Endothelial cell of umbilical vein (primary cell): ENCODE data around the gene PALD1. TPM values are rescaled to one million over a fixed set of nuclear protein-coding genes. Genes with fewer than 3 reads are reported as not detected.

Source experiments
- BruUV-seq: library from RNA; stranded (reverse); fragments of 400-500 nt; replicated peaks from 2 replicates; lab custom pipeline; 2021; lab: Mats Ljungman, UMichigan
- CTCF ChIA-PET: fragments of 300-600, 350-600 bp; sonication (Branson Sonifier 250); formaldehyde crosslinking; loops from one replicate; lab custom pipeline; 2021; ENCODE audit warnings: antibody characterized with exemption, inconsistent platforms; lab: Charles Lee
- POLR2A ChIA-PET: fragments of 300-600, 350-600 bp; sonication (Branson Sonifier 250); formaldehyde crosslinking; loops from one replicate; lab custom pipeline; 2021; ENCODE audit warnings: antibody characterized with exemption, inconsistent platforms; lab: Charles Lee
- DNase-seq: peaks from one replicate; pipeline ENCODE4 v3.0.0-alpha.2; 2011; ENCODE audit warnings: low read depth, low spot score
- FAIRE-seq: peaks from 2 replicates; lab custom pipeline; 2011; peaks lifted over from hg19 to GRCh38; lab: Jason Lieb, UNC
- H2AFZ ChIP-seq: 2 replicates; pipeline ENCODE4 v1.6.0; 2012; ENCODE audit warnings: low read depth, low read length, control low read depth, inconsistent platforms
- H3K27ac ChIP-seq: 2 replicates; pipeline ENCODE4 v1.5.1; 2011; ENCODE audit warnings: low read depth, mild to moderate bottlenecking, control low read depth, low read length, moderate library complexity; ENCODE audit not compliant: insufficient read depth
- H3K27me3 ChIP-seq, 2 experiments: 2 replicates each; pipeline versions ENCODE4 v1.6.0 to v1.6.1; 2011; ENCODE audit warnings: low read length in 2 of 2, mixed read lengths in 1 of 2; ENCODE audit not compliant: control insufficient read depth in 2 of 2, insufficient read depth in 2 of 2
- H3K36me3 ChIP-seq, 2 experiments: 2 replicates in 1 of 2; 3 replicates in 1 of 2; pipeline ENCODE4 v1.5.1; 2011; ENCODE audit warnings: low read length in 2 of 2, mild to moderate bottlenecking in 1 of 2, moderate library complexity in 1 of 2; ENCODE audit not compliant: control insufficient read depth in 2 of 2, insufficient read depth in 2 of 2; ENCODE audit errors: extremely low read depth in 1 of 2
- H3K4me1 ChIP-seq: 3 replicates; pipeline ENCODE4 v1.5.1; 2011; ENCODE audit warnings: mild to moderate bottlenecking, low read length; ENCODE audit not compliant: control insufficient read depth, insufficient read depth; ENCODE audit errors: extremely low read depth
- H3K4me2 ChIP-seq: 2 replicates; pipeline ENCODE4 v1.6.1; 2011; ENCODE audit warnings: low read length, control low read depth, mixed read lengths; ENCODE audit not compliant: insufficient read depth
- H3K4me3 ChIP-seq, 3 experiments: fragments of 200-600 bp in 1 of 3; sonication (generic), shearing (Covaris generic) in 1 of 3; replicated peaks in 1 of 3; 2 replicates each; pipeline ENCODE4 v1.5.1; 2011 to 2016; ENCODE audit warnings: control low read depth in 3 of 3, low read length in 3 of 3, mild to moderate bottlenecking in 2 of 3, inconsistent platforms in 1 of 3, low read depth in 1 of 3, moderate library complexity in 1 of 3; ENCODE audit not compliant: insufficient read depth in 1 of 3
- H3K79me2 ChIP-seq: 2 replicates; pipeline ENCODE4 v1.6.0; 2012; ENCODE audit warnings: low read length, inconsistent platforms; ENCODE audit not compliant: control insufficient read depth, insufficient read depth
- H3K9ac ChIP-seq: replicated peaks from 2 replicates; pipeline ENCODE3; 2011; ENCODE audit warnings: low read length, control low read depth; ENCODE audit not compliant: insufficient read depth; ENCODE audit errors: extremely low read depth
- H3K9me1 ChIP-seq: replicated peaks from 3 replicates; pipeline ENCODE4 v1.6.0; 2011; ENCODE audit warnings: mild to moderate bottlenecking, low read length; ENCODE audit not compliant: control insufficient read depth, insufficient read depth; ENCODE audit errors: extremely low read depth
- H3K9me3 ChIP-seq: replicated peaks from 2 replicates; pipeline ENCODE4 v1.5.1; 2012; ENCODE audit warnings: low read length, inconsistent platforms; ENCODE audit not compliant: control insufficient read depth, insufficient read depth
- H4K20me1 ChIP-seq: replicated peaks from 2 replicates; pipeline ENCODE3; 2011; ENCODE audit warnings: mild to moderate bottlenecking, low read length; ENCODE audit not compliant: control insufficient read depth, insufficient read depth; ENCODE audit errors: extremely low read depth
- CTCF ChIP-seq, 2 donors: IDR thresholded peaks; 1 replicate in 1 of 2; 2 replicates in 1 of 2; pipeline ENCODE4 v1.5.1; 2011; ENCODE audit warnings: low read length in 2 of 2, mild to moderate bottlenecking in 2 of 2, moderate library complexity in 2 of 2, control low read depth in 1 of 2, inconsistent platforms in 1 of 2, low read depth in 1 of 2; ENCODE audit not compliant: insufficient read depth in 1 of 2; ENCODE audit errors: extremely low read depth in 1 of 2
- EZH2 ChIP-seq: IDR thresholded peaks from 2 replicates; pipeline ENCODE4 v1.6.1; 2012; ENCODE audit warnings: borderline replicate concordance, low read depth, mild to moderate bottlenecking, moderate library complexity, low read length, inconsistent platforms; ENCODE audit not compliant: severe bottlenecking
- FOS ChIP-seq: IDR thresholded peaks from 2 replicates; pipeline ENCODE4 v1.6.1; 2011; ENCODE audit warnings: mild to moderate bottlenecking, low read length, moderate library complexity, borderline replicate concordance; ENCODE audit not compliant: insufficient read depth
- GATA2 ChIP-seq: IDR thresholded peaks from 2 replicates; pipeline ENCODE4 v1.7.0; 2011; ENCODE audit warnings: low read depth, mild to moderate bottlenecking, moderate library complexity, mixed read lengths, low read length; ENCODE audit not compliant: insufficient read length, insufficient read depth
- JUN ChIP-seq: IDR thresholded peaks from 2 replicates; pipeline ENCODE4 v1.6.1; 2011; ENCODE audit warnings: borderline replicate concordance, low read depth; ENCODE audit not compliant: insufficient read length, insufficient read depth
- dilution Hi-C: fragments of 300-500 bp; cut with MboI; formaldehyde crosslinking; loops from one replicate; pipeline ENCODE4 v1.15.0; 2019; ENCODE audit warnings: low sequenced_read_pairs; ENCODE audit not compliant: extremely low pct_ligation_motif_present
- intact Hi-C: fragments of 100-400 bp; cut with micrococcal nuclease; formaldehyde crosslinking; loops from one replicate; pipeline ENCODE4 v1.10.0; 2022
- polyA plus RNA-seq, 4 experiments: library from polyadenylated mRNA; depleted of rRNA in 3 of 4; stranded (reverse) in 3 of 4; unstranded in 1 of 4; fragments of >200 nt; gene quantifications; 2 replicates each; pipeline versions ENCODE4 v1.2.1 to v1.2.3, GENCODE V29; 2011 to 2012; ENCODE audit warnings: missing spikeins in 1 of 4
- total RNA-seq: library from RNA; stranded (reverse); gene quantifications from 2 replicates; pipeline ENCODE4 v1.2.3, GENCODE V29; 2021

The PALD1 gene
- total and polyA plus RNA-seq, 2 donors (not counting 3 experiments of a cell fraction or from before 2014, with no cell fraction given) = 16.6 to 73.3 TPM

DNA sequence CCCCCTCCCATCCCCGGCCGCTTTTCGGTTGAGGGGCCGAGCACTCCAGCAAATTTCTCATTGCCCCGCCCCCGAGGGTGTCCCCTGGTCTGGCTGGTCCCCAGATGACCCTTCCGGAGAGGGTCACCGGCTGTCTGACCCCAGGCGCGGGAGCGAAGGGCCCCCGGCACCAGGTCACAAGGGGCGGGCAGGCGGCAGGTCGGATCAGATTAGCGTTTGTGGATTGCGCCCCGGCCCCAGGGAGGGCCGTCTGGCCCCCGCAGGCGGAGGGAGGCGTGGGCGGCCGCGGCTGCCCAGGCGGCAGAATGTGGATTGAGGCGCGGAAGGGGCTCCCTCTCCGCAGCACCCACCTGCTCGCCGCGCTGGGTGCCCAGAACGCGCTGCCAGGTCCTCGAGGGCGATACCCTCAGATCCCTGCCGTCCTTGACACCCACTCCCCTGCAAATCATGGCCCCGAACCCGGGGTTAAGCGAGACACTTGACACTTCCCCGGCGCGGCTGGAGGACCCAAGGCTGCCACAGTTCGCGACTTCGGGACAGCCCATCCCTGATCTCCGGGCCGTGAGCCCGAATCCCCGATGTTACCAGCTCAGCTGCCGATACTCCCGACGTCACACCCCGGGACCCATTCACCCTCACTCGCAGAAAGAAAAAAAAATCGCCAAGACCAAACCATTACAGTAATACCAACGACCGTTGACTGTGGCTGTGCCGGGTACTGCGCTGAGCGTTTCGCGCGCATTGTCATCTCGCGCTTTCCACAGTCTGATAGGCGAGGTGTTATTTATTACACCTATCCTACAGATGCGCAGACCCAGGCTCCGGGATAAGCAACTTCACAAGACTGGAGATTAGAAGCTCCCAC lies 38.0 kb upstream of the PALD1 start:
- Histone ChIP-seq H3K79me2 (no peaks in the 10 kb centered on the region), H3K36me3 (no peaks in the 10 kb centered on the region), H3K4me3 (no peak overlapping the region), H3K27me3 (peaks cover 38 to 50% of the 10 kb centered on the region in 2 experiments), H3K9ac (no peak overlapping the region), H3K4me2 (peak overlapping the region; percentile 18), H3K27ac (no peak overlapping the region), H3K9me1 (no peaks in the 10 kb centered on the region), H4K20me1 (no peaks in the 10 kb centered on the region), H3K4me1 (no peaks in the 10 kb centered on the region), H2AFZ (no peak overlapping the region), H3K9me3 (no peaks in the 10 kb centered on the region)
- TF ChIP-seq JUN (no peak), CTCF (IDR thresholded peaks at IDR 0.05; ENCODE audit: extremely low read depth in 1 of 2, insufficient read depth in 1 of 2, low read depth in 1 of 2, low read length in 2 of 2) (no peak), FOS (no peak), GATA2 (no peak), EZH2 (peak; percentile 89)
- CTCF ChIA-PET = interaction anchor here (0.5 to 0.6 kb wide), 2 partner anchors 53 to 319 kb away, joined by 3 read pairs; no protein-coding TSS in a partner anchor
- FAIRE-seq (no peak), DNase-seq (no peak)
- dilution Hi-C loops (no loop called here), intact Hi-C loops (no loop called here)
- POLR2A ChIA-PET = no interaction called here
- BruUV-seq = no TSS peak
